OCI-M2 (cell line): Measurements from ENCODE around the gene NQO2.
"Not testable (repeated sequence)": the region's sequence is repeated elsewhere in the genome, so short reads cannot be mapped to it uniquely, and the experiment has no call there.

Source experiments
- DNase-seq: peaks from one replicate; lab custom pipeline; 2025; ENCODE audit not compliant: unreplicated experiment; lab: John Stamatoyannopoulos, UW

The NQO2 gene

DNA sequence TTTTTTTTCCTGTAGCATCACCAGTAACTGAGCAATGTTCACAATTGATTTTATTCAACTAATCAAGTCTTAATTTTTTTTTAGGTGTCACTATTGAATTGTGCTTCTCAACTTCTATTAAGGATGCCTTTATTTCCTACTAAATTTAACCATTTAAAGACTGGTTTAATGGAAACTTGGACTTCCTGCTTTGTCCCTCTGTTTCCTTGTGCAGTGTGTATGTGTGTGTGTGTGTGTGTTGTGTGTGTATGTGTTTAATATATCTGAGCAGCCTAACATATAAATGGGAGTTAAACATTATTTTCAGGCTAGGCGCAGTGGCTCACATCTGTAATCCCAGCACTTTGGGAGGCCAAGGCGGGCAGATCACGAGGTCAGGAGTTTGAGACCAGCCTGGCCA, 30.1 kb upstream of the NQO2 start:
- no peak for DNase-seq

GRCh38 chr6:2970034-2970685, 29.5 kb upstream of the NQO2 start:
- DNase-seq, result no peak

DNA sequence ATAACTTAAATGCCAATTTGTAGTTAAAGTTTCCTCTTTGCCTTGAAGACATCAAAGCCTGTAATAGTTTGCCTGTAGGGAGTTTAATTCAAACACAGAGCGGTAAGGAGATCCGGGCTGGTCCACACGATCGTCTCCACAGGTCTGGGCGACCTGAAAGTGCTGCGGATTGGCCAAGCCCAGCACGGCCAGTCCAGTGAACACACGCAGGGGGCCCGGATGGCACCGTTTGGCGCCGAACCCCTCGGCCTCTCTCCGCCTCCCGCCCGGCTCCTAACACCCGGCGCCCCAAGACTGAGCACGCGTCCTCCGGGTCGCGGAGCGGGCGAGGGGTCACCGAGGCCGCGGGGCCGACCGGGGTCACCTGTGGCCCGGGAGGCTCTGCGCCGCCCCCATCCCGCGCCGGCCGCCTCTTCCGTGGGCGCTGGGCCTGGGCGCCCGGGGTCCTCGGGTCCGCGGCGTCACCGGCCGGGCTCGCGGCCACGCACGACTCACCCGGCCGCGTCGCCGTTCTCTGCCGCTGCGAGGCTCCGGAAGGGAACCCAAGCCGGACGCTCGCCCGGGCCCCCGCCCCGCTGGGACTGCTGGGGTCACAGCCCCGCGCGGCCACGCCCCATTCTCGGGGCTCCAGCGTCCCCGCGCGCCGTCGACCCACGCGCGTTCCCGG, 28.8 kb upstream of the NQO2 start:
- no peak for DNase-seq

GRCh38 chr6:2971420-2972218, 28.1 kb upstream of the NQO2 start, which contains the start of gene SERPINB6:
SERPINB6 (minus strand) TSS chr6:2971567; CDS start chr6:2959332, 12,235 bp downstream.
- DNase-seq, result no peak

- DNase-seq, result not testable (repeated sequence)
These were observed 27.5 kb upstream of the NQO2 start for GRCh38 chr6:2972219-2972487.

DNA sequence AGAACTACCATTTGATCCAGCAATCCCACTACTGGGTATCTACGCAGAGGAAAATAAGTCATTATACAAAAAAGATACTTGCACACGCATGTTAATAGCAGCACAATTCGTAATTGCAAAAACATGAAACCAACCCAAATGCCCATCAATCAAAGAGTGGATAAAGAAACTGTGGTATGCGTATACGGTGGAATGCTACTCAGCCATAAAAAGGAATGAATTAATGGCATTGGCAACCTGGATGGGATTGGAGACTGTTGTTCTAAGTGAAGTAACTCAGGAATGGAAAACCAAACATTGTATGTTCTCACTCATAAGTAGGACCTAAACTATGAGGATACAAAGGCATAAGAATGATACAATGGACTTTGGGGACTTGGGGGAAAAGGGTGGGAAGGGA, 27.0 kb upstream of the NQO2 start:
- not testable (repeated sequence) for DNase-seq

GRCh38 chr6:2973180-2973579, 26.5 kb upstream of the NQO2 start:
- not testable (repeated sequence) for DNase-seq

DNA sequence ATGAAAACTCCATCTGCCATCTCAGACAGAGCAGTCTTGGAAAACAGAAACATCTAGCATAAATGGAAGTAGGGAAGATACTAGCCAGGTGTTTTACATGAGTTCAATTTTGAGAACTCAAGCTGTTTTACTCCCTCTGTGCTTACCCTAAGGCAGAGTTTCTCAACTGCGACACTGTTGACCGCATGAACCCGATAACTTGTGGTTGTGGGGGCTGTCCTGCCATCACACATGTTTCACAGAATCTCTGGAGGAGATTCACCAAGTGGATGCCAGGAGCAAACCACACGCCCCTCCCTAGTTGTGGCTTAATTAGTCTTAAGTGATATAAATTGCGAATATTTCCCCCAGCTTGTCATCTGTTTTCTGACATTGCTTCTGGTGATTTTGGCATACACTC, 26.0 kb upstream of the NQO2 start:
- no peak for DNase-seq

DNA sequence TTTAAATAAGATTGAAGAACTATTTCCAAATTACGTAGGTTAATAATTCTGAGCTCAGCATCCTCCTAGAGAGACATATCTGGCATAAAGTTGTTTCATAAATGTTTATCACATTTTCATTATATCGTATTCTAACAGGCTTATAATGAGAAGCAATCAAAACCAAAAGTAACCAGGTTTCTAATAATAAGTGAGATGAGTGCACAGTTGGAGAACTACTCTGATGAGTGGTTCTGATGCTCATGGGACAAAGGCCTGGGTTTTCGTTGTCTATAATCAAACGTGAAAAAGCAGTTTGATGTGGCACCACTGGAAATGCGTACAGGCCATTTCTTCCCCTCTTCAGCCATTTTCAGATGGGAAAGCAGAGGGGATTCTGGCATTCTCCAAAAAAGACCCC, 23.6 kb upstream of the NQO2 start:
- no peak for DNase-seq

- no peak for DNase-seq
These were observed 23.1 kb upstream of the NQO2 start for GRCh38 chr6:2976571-2977085.

GRCh38 chr6:2977290-2977689, 22.4 kb upstream of the NQO2 start:
- DNase-seq, result no peak

- DNase-seq, result no peak
These were observed 21.7 kb upstream of the NQO2 start for GRCh38 chr6:2977799-2978590.

DNA sequence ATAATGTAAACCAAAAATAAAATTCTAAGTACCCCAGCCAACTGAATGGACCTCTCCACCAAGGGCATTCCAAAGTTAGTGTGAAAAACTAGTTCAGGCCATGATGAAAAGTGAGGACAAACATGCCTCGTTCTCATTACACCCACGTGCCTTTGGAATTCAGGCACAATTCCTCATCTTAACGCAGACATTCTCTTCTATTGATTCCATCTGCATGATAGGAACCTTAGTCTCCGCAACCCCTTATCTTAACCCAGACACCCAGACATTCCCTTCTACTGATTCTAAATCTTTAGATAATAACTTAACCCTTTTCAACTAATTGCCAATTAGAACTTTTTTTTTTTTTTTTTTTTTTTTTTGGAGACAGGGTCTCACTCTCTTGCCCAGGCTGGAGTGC, 20.8 kb upstream of the NQO2 start:
- no peak for DNase-seq

DNA sequence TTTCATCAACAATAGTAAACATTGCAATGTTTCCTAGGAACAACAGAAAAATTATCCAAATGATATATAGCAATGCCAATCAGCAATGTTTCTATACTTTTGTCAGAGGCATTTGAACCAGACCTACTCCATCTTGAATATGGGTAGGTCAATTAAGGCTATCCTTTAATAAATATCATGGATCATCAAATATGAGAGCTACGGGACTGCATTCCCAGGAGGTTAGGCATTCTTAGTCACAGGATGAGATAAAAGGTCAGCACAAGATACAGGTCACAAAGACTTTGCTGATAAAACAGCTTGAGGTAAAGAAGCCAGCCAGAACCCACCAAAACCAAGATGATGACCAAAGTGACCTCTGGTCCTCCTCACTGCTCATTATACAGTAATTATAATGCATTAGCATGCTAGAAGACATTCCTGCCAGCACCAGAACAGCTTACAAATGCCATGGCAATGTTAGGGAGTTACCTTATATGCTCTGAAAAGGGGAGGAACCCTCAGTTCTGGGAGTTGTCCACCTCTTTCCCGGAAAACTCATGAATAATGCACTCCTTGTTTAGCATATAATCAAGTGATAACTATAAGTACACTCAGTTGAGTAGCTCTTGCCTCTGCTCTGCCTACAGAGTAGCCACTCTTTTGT, 19.8 kb upstream of the NQO2 start:
- DNase-seq, result no peak

DNA sequence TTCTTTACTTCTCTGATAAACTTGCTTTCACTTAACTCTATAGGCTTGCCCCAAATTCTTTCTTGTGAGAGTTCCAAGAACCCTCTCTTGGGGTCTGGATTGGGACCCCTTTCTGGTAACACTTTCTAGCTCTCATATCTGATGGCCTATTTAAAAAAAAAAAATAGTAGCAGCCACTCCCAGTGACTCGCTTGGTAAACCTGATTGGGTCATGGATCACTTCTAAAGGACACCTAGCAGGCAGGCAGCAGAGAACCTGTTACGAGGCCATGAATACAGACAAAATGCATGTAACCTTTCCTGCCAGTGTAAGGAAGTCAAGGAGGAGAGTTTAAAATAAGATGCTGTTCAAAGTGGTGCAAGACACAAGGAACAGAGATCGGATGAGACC, 19.2 kb upstream of the NQO2 start:
- no peak for DNase-seq

DNA sequence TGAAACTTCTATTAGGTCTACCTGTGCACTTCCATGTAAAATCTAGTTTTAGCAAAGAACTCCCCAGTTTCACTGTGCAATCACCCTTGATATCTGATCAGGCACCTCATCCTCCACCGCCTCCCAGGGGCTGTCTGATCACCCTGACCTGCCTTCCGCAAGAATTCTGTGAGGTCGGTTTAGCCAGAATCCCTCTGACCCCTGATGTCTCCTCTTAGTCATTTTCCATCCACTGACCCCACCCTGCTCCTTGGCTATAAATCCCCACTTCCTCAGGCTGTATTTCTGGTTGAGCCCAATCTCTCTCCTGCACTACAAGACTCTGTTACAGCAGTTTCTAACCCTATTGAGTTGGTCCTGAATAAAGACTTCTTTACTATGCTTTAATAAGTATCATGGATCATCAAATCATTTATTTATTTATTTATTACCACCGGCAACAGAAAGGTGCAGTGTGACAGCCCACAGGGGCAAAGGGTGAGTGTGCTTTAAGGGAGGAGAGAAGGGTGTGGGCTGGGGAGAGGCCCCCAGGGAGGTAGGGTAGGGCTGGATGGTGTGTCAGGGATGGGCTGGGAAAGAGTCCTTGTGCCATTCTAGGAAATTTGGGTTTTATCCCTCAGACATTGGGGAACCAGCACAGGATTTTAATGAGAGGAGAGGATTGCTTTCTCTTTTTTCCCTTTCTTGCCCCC, 17.1 kb upstream of the NQO2 start:
- no peak for DNase-seq

DNA sequence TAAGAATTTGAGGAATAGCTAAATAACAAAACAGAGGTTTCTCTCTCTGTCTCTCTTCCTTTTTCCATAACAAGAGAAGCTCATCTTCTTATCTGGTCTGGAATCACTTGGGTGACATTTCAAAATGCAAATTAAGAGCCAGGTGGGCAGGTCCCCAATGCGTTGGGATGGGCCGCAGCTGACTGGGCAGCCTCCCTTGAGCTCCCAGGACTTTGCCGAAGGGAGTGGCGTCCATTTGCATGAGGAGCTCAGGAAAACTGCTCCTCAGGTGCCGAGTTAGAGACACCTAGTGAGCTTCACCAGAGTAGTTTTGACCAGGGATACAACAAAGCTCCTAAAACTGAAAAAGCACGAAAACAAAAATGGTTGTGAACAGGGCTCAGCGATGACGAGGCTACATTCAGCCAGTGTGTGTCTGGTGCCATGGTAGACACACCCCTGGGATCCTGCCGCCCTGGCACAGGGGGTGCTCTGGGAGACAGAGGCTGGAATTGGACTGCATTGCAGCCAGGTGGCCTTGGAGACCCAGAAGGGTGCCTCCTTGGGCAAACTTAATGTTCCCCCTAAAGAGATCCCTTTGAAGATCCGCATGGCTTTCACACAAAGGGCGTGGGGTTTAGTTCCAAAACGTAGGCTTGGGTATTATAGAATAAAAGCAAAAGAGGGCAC, 14.8 kb upstream of the NQO2 start:
- DNase-seq, result no peak

GRCh38 chr6:2986722-2987221, 12.9 kb upstream of the NQO2 start:
- DNase-seq, result no peak

DNA sequence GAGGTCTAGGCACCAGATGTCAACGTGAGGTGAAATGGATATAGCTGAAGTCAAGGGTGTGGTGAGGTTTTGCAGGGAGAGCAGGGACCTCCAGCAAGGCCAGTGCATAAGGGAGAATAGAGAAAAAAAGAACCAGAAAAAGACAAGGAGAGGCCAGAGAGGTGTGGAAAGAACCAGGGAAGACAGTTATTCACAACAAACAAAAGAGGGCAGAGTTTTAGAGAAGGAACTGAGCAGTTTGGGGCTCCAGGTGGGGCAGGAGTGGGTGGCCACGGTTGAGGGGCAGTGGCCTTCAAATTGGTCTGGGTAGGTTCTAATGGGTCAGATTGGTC, 11.6 kb upstream of the NQO2 start:
- DNase-seq, result no peak
